Adrenal gland (tissue), 12 donors: ENCODE measurements around the gene NAIF1. TPM values are rescaled to one million over a fixed set of nuclear protein-coding genes. Genes with fewer than 3 reads are reported as not detected.

Source experiments
- DNase-seq, 7 donors: peaks; one replicate each; pipeline ENCODE4 v3.0.0-alpha.2; 2019 to 2020
- H3K27ac ChIP-seq, 5 donors: fragments of 200-600 bp; sonication (generic) in 4 of 5; 1 replicate in 3 of 5; 2 replicates in 2 of 5; pipeline versions ENCODE4 v1.5.1 to v1.8.0; 2016 to 2020; ENCODE audit warnings: mild to moderate bottlenecking in 1 of 5
- H3K27me3 ChIP-seq: fragments of 200-600 bp; 2 replicates; pipeline ENCODE4 v1.8.0; 2021
- H3K36me3 ChIP-seq, 2 donors: fragments of 200-600 bp; replicated peaks in 1 of 2; 1 replicate in 1 of 2; 2 replicates in 1 of 2; pipeline versions ENCODE4 v1.5.1 to v1.8.0; 2018 to 2022
- H3K4me1 ChIP-seq, 2 donors: fragments of 200-600 bp; replicated peaks in 1 of 2; 1 replicate in 1 of 2; 2 replicates in 1 of 2; pipeline versions ENCODE4 v1.5.1 to v1.8.0; 2018 to 2021
- H3K4me3 ChIP-seq, 4 donors: fragments of 200-600 bp; sonication (generic) in 3 of 4; one replicate each; pipeline ENCODE4 v1.5.1; 2016 to 2018
- H3K9me3 ChIP-seq, 3 donors: fragments of 200-600 bp; sonication (generic) in 1 of 3; replicated peaks in 1 of 3; 1 replicate in 2 of 3; 2 replicates in 1 of 3; pipeline versions ENCODE4 v1.5.1 to v1.8.0; 2016 to 2021
- CTCF ChIP-seq, 6 experiments: fragments of 450-650 bp in 4 of 6; fragments of 200-600 bp in 2 of 6; sonication (generic) in 1 of 6; IDR thresholded peaks; 1 replicate in 5 of 6; 2 replicates in 1 of 6; pipeline versions ENCODE4 v1.5.1 to v1.8.0; 2016 to 2021; ENCODE audit warnings: antibody characterized with exemption in 6 of 6, mild to moderate bottlenecking in 2 of 6, moderate library complexity in 1 of 6
- POLR2A ChIP-seq, 2 donors: fragments of 450-650 bp; IDR thresholded peaks; one replicate each; pipeline ENCODE4 v1.6.1; 2017; ENCODE audit warnings: antibody characterized with exemption in 2 of 2, mild to moderate bottlenecking in 2 of 2, moderate library complexity in 1 of 2
- WGBS, 4 donors: extraction: QIAGEN DNeasy Blood & Tissue Kit in 2 of 4; methylation state at CpG; one replicate each; pipeline versions ENCODE4 v1.1.5 to v1.1.7; 2013 to 2017; 5-methylcytosine and 5-hydroxymethylcytosine counted together
- intact Hi-C, 2 donors: fragments of 100-400 bp; cut with DNase I; formaldehyde crosslinking; loops; one replicate each; pipeline versions ENCODE4 v1.14.1 to v1.15.0; 2022 to 2023
- polyA plus RNA-seq, 3 donors: library from polyadenylated mRNA; stranded (reverse); fragments of 200-250 nt in 2 of 3; fragments of 350-450 nt in 1 of 3; fragmentation: Illumina TruSeq in 1 of 3; extraction: RNeasy Lipid Tissue Mini Kit (QIAGEN cat#74804) in 1 of 3; gene quantifications; one replicate each; pipeline ENCODE4 v1.2.3, GENCODE V29; 2013 to 2014
- total RNA-seq, 9 donors: library from RNA; depleted of rRNA in 4 of 9; stranded (reverse); fragments of >200 nt in 4 of 9; fragments of 120-200 nt in 1 of 9; fragmentation: NEBNext Ultra II Directional in 1 of 9; extraction: Animal tissue kit (Norgen Biotek cat#: 25700) in 1 of 9; gene quantifications; one replicate each; pipeline versions ENCODE4 v1.1.0 to v1.2.4, GENCODE V29; 2013 to 2023
- donor health status: healthy with polysubstance abuse.
- donor health status: Bipolar disorder and iron deficiency.
- donor health status: DM: yes; HTN: yes; CAD: no.
- donor health status: DM: no; HTN: no; CAD: no.
- donor health status: DM: no; HTN: no; CAD: no.
- donor health status: DM: yes; HTN: yes; CAD: no.

NAIF1 gene
- total and polyA plus RNA-seq, 12 donors = 6.6 to 20.7 (median 12.2) TPM

- no peak overlapping the region for H3K4me3 ChIP-seq
- peak in 3 of 7 donors; percentile 50 to 59 (median 55) for DNase-seq
- no peaks in the 10 kb centered on the region for H3K9me3 ChIP-seq
- peaks cover 0 to 50% of the 10 kb centered on the region in 2 donors for H3K36me3 ChIP-seq
- peaks cover 47 to 71% of the 10 kb centered on the region in 2 donors for H3K4me1 ChIP-seq
- 64 to 77% (median 66%) methylated on average over 12 of the region's 12 CpGs for WGBS, 4 donors
- H3K27ac ChIP-seq = peak overlapping the region in 3 of 5 donors; percentile 24 to 98 (median 92)
- intact Hi-C loops = no loop called here
- no peaks in the 10 kb centered on the region for H3K27me3 ChIP-seq
- TF ChIP-seq CTCF (IDR thresholded peaks at IDR 0.05) (no peak), POLR2A (IDR thresholded peaks at IDR 0.05) (no peak)
Observed at GRCh38 chr9:128101231-128101661, 34.1 kb upstream of the NAIF1 start.

- Histone ChIP-seq H3K4me3 (peak overlapping the region in 1 of 4 donors; percentile 56), H3K27ac (peak overlapping the region in 3 of 5 donors; percentile 92 to 98 (median 96)), H3K4me1 (peaks cover 47 to 74% of the 10 kb centered on the region in 2 donors), H3K27me3 (no peaks in the 10 kb centered on the region), H3K9me3 (no peaks in the 10 kb centered on the region), H3K36me3 (peaks cover 0 to 43% of the 10 kb centered on the region in 2 donors)
- no peak for DNase-seq
- TF ChIP-seq POLR2A (IDR thresholded peaks at IDR 0.05) = no peak
- no peak for TF ChIP-seq CTCF (IDR thresholded peaks at IDR 0.05)
- WGBS, 4 donors = 84 to 92% (median 88%) methylated on average over 9 to 10 of the region's 10 CpGs
- intact Hi-C loops = no loop called here
Observed at GRCh38 chr9:128100581-128100980, 33.5 kb upstream of the NAIF1 start.

- intact Hi-C loops = no loop called here
- Histone ChIP-seq H3K27me3 (no peaks in the 10 kb centered on the region), H3K9me3 (no peaks in the 10 kb centered on the region), H3K4me1 (peaks cover 51 to 80% of the 10 kb centered on the region in 2 donors), H3K36me3 (peaks cover 0 to 37% of the 10 kb centered on the region in 2 donors), H3K27ac (peak overlapping the region; percentile 65 to 98 (median 93)), H3K4me3 (peak overlapping the region in 1 of 4 donors; percentile 56)
- DNase-seq = peak in 3 of 7 donors; percentile 43 to 70 (median 45)
- TF ChIP-seq CTCF (IDR thresholded peaks at IDR 0.05) (no peak), POLR2A (IDR thresholded peaks at IDR 0.05) (no peak)
- WGBS, 4 donors = 39 to 50% (median 45%) methylated on average over 4 to 16 of the region's 16 CpGs
Observed at GRCh38 chr9:128099932-128100491, 32.9 kb upstream of the NAIF1 start.

- peak in 3 of 7 donors; percentile 39 to 48 (median 41) for DNase-seq
- peaks cover 54 to 82% of the 10 kb centered on the region in 2 donors for H3K4me1 ChIP-seq
- no peaks in the 10 kb centered on the region for H3K9me3 ChIP-seq
- no peak for TF ChIP-seq CTCF (IDR thresholded peaks at IDR 0.05)
- TF ChIP-seq POLR2A (IDR thresholded peaks at IDR 0.05) = peak in 1 of 2 donors; percentile 5
- H3K4me3 ChIP-seq = peak overlapping the region in 3 of 4 donors; percentile 3 to 56 (median 21)
- H3K27me3 ChIP-seq = no peaks in the 10 kb centered on the region
- intact Hi-C loops = no loop called here
- H3K36me3 ChIP-seq = peaks cover 0 to 34% of the 10 kb centered on the region in 2 donors
- H3K27ac ChIP-seq = peak overlapping the region; percentile 65 to 98 (median 93)
- 40 to 50% (median 45%) methylated on average over 8 to 16 of the region's 16 CpGs for WGBS, 4 donors
Observed at GRCh38 chr9:128099231-128099931, 32.3 kb upstream of the NAIF1 start.
